H9 (cell line): ENCODE results near the gene PARP3. TPM values are rescaled to one million over a fixed set of nuclear protein-coding genes. Genes with fewer than 3 reads are reported as not detected.

Source experiments
- DNase-seq: peaks from one replicate; pipeline ENCODE4 v3.0.0-alpha.2; 2017
- H2AFZ ChIP-seq: one replicate; pipeline ENCODE4 v1.6.1; 2013; ENCODE audit warnings: mild to moderate bottlenecking, low read length, control low read depth, moderate library complexity
- H2AK5ac ChIP-seq: 2 replicates; pipeline ENCODE4 v1.6.1; 2013; ENCODE audit warnings: low read length, control low read depth, mixed read lengths; ENCODE audit not compliant: insufficient read length
- H2BK120ac ChIP-seq: one replicate; pipeline ENCODE4 v1.6.1; 2013; ENCODE audit warnings: low read depth, mild to moderate bottlenecking, low read length, control low read depth, inconsistent platforms; ENCODE audit not compliant: poor library complexity, severe bottlenecking
- H2BK12ac ChIP-seq: 2 replicates; pipeline ENCODE4 v1.6.1; 2013; ENCODE audit warnings: low read length, control low read depth, mixed read lengths, low read depth; ENCODE audit not compliant: insufficient read length
- H2BK15ac ChIP-seq: 2 replicates; pipeline ENCODE4 v1.6.1; 2013; ENCODE audit warnings: low read depth, low read length, control low read depth
- H2BK20ac ChIP-seq: one replicate; pipeline ENCODE4 v1.6.1; 2013; ENCODE audit warnings: low read depth, mild to moderate bottlenecking, low read length, control low read depth, inconsistent platforms; ENCODE audit not compliant: poor library complexity, severe bottlenecking
- H2BK5ac ChIP-seq: 2 replicates; pipeline ENCODE4 v1.6.1; 2013; ENCODE audit warnings: low read length, control low read depth, mixed read lengths; ENCODE audit not compliant: insufficient read length
- H3K14ac ChIP-seq: 2 replicates; pipeline ENCODE4 v1.6.1; 2013; ENCODE audit warnings: low read length, control low read depth; ENCODE audit not compliant: insufficient read depth
- H3K18ac ChIP-seq: 2 replicates; pipeline ENCODE4 v1.6.1; 2013; ENCODE audit warnings: low read depth, mild to moderate bottlenecking, mixed read lengths, low read length, control low read depth; ENCODE audit not compliant: insufficient read length
- H3K23ac ChIP-seq: 2 replicates; pipeline ENCODE4 v1.6.1; 2013; ENCODE audit warnings: low read length, control low read depth, mixed read lengths, low read depth; ENCODE audit not compliant: insufficient read length
- H3K23me2 ChIP-seq: 2 replicates; pipeline ENCODE4 v1.6.1; 2013; ENCODE audit warnings: low read depth, mild to moderate bottlenecking, mixed read lengths, low read length, control low read depth; ENCODE audit not compliant: insufficient read length, poor library complexity, severe bottlenecking
- H3K27ac ChIP-seq: 2 replicates; pipeline ENCODE4 v1.5.1; 2013; ENCODE audit warnings: low read length, control low read depth, mixed read lengths, low read depth; ENCODE audit not compliant: insufficient read length
- H3K27me3 ChIP-seq: 2 replicates; pipeline ENCODE4 v1.6.1; 2013; ENCODE audit warnings: low read length, control low read depth, inconsistent platforms; ENCODE audit not compliant: insufficient read depth
- H3K4ac ChIP-seq: 2 replicates; pipeline ENCODE4 v1.6.1; 2013; ENCODE audit warnings: low read depth, mild to moderate bottlenecking, control low read depth, inconsistent platforms, low read length, moderate library complexity
- H3K4me1 ChIP-seq: 2 replicates; pipeline ENCODE4 v1.6.1; 2013; ENCODE audit warnings: low read length, control low read depth, inconsistent platforms; ENCODE audit not compliant: insufficient read depth
- H3K4me2 ChIP-seq: 2 replicates; pipeline ENCODE4 v1.6.1; 2013; ENCODE audit warnings: low read length, control low read depth, mixed read lengths; ENCODE audit not compliant: insufficient read length, insufficient read depth
- H3K56ac ChIP-seq: 2 replicates; pipeline ENCODE4 v1.6.1; 2013; ENCODE audit warnings: low read depth, mild to moderate bottlenecking, mixed read lengths, low read length, control low read depth; ENCODE audit not compliant: insufficient read length
- H3K79me1 ChIP-seq: 2 replicates; pipeline ENCODE4 v1.6.1; 2013; ENCODE audit warnings: low read depth, mild to moderate bottlenecking, moderate library complexity, low read length, control low read depth, inconsistent platforms; ENCODE audit not compliant: insufficient read depth, poor library complexity, severe bottlenecking
- H3K79me2 ChIP-seq: 2 replicates; pipeline ENCODE4 v1.6.1; 2013; ENCODE audit warnings: low read length, control low read depth, inconsistent platforms; ENCODE audit not compliant: insufficient read depth
- H3K9ac ChIP-seq: 2 replicates; pipeline ENCODE4 v1.6.1; 2013; ENCODE audit warnings: low read length, control low read depth, mixed read lengths; ENCODE audit not compliant: insufficient read length; ENCODE audit errors: extremely low read depth
- H3K9me3 ChIP-seq: one replicate; pipeline ENCODE4 v1.6.1; 2013; ENCODE audit warnings: low read depth, low read length, inconsistent platforms; ENCODE audit not compliant: control insufficient read depth
- H3T11ph ChIP-seq: one replicate; pipeline ENCODE4 v1.6.1; 2013; ENCODE audit warnings: mild to moderate bottlenecking, low read length, control low read depth, inconsistent platforms
- H4K20me1 ChIP-seq: one replicate; pipeline ENCODE4 v1.6.1; 2013; ENCODE audit not compliant: control insufficient read depth, insufficient read length, insufficient read depth
- H4K5ac ChIP-seq: 2 replicates; pipeline ENCODE4 v1.6.1; 2013; ENCODE audit warnings: low read depth, mild to moderate bottlenecking, mixed read lengths, low read length, control low read depth; ENCODE audit not compliant: insufficient read length
- H4K8ac ChIP-seq: replicated peaks from 2 replicates; pipeline ENCODE4 v1.6.1; 2013; ENCODE audit warnings: low read length, control low read depth, mixed read lengths, low read depth; ENCODE audit not compliant: insufficient read length
- H4K91ac ChIP-seq: 2 replicates; pipeline ENCODE4 v1.6.1; 2013; ENCODE audit warnings: low read depth, mild to moderate bottlenecking, moderate library complexity, mixed read lengths, low read length, control low read depth; ENCODE audit not compliant: insufficient read length
- H3K27ac Mint-ChIP-seq, 3 experiments: 2 replicates in 2 of 3; 3 replicates in 1 of 3; pipeline ENCODE4 v1.8.0; 2020 to 2021; ENCODE audit warnings: mixed read lengths in 3 of 3, mild to moderate bottlenecking in 1 of 3, moderate library complexity in 1 of 3
- H3K27me3 Mint-ChIP-seq: 2 replicates; pipeline ENCODE4 v1.8.0; 2021; ENCODE audit warnings: low read depth, mild to moderate bottlenecking, moderate library complexity, mixed read lengths
- H3K36me3 Mint-ChIP-seq, 3 experiments: 2 replicates in 2 of 3; 3 replicates in 1 of 3; pipeline ENCODE4 v1.8.0; 2020 to 2021; ENCODE audit warnings: low read depth in 3 of 3, mixed read lengths in 3 of 3; ENCODE audit not compliant: insufficient read depth in 1 of 3
- H3K4me1 Mint-ChIP-seq, 2 experiments: 2 replicates each; pipeline ENCODE4 v1.8.0; 2020; ENCODE audit warnings: mixed read lengths in 2 of 2
- H3K4me3 Mint-ChIP-seq, 2 experiments: 2 replicates in 1 of 2; 3 replicates in 1 of 2; pipeline ENCODE4 v1.8.0; 2020 to 2021; ENCODE audit warnings: mild to moderate bottlenecking in 2 of 2, mixed read lengths in 2 of 2, moderate library complexity in 1 of 2
- H3K9me3 Mint-ChIP-seq, 2 experiments: 2 replicates in 1 of 2; 3 replicates in 1 of 2; pipeline ENCODE4 v1.8.0; 2020; ENCODE audit warnings: mild to moderate bottlenecking in 2 of 2, mixed read lengths in 2 of 2, moderate library complexity in 1 of 2
- WGBS: extraction: QIAGEN DNeasy Blood & Tissue Kit; methylation state at CpG from one replicate; pipeline ENCODE4 v1.1.7; 2013; ENCODE audit warnings: missing lambda C conversion rate, low lambda C conversion rate, mixed read lengths; ENCODE audit not compliant: insufficient read length; ENCODE audit errors: extremely low coverage; 5-methylcytosine and 5-hydroxymethylcytosine counted together
- total RNA-seq: library from RNA; stranded (reverse); gene quantifications from 2 replicates; pipeline ENCODE4 v1.2.1, GENCODE V29; 2021
- TF ChIP-seq, protein P1 (sequence below): fragments of 200-600 bp; sonication (generic); conservative IDR thresholded peaks from 3 replicates; pipeline ENCODE4 v1.8.0; 2021; ENCODE audit warnings: antibody characterized with exemption, mild to moderate bottlenecking

The PARP3 gene
- total RNA-seq, 1 experiment from 2014 or later, result 1.3 TPM

DNA sequence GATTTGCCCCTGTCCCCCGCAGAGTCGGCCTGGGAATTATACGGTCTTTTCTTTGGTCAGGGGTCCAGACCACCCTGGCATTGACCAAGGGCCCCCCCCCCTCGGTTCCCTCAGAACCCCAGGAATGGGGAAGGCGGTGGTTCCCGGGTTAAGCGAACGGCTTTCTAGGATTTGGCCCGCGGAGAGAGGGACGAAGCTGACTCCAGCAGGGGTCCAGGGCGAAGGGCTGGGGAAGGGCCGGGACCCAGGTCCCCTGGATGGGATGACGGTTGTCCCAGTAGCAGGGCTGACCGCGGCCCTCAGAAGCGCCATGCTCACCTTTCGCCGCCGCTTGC, 733 bp upstream of the PARP3 start:
- H3K9ac ChIP-seq, result peak overlapping the region; percentile 65
- H3K79me2 ChIP-seq, result peaks cover 10% of the 10 kb centered on the region
- H3K23me2 ChIP-seq, result peaks cover 16% of the 10 kb centered on the region
- TF ChIP-seq, protein P1, sequence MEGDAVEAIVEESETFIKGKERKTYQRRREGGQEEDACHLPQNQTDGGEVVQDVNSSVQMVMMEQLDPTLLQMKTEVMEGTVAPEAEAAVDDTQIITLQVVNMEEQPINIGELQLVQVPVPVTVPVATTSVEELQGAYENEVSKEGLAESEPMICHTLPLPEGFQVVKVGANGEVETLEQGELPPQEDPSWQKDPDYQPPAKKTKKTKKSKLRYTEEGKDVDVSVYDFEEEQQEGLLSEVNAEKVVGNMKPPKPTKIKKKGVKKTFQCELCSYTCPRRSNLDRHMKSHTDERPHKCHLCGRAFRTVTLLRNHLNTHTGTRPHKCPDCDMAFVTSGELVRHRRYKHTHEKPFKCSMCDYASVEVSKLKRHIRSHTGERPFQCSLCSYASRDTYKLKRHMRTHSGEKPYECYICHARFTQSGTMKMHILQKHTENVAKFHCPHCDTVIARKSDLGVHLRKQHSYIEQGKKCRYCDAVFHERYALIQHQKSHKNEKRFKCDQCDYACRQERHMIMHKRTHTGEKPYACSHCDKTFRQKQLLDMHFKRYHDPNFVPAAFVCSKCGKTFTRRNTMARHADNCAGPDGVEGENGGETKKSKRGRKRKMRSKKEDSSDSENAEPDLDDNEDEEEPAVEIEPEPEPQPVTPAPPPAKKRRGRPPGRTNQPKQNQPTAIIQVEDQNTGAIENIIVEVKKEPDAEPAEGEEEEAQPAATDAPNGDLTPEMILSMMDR, result no peak
- peaks cover 17 to 18% of the 10 kb centered on the region in 2 experiments for H3K4me1 Mint-ChIP-seq
- H3K27me3 Mint-ChIP-seq, result peaks cover 38% of the 10 kb centered on the region
- no peak overlapping the region for H2BK5ac ChIP-seq
- no peak overlapping the region for H3K4ac ChIP-seq
- H2BK15ac ChIP-seq, result no peak overlapping the region
- H3K18ac ChIP-seq, result no peak overlapping the region
- H3K4me3 Mint-ChIP-seq, result peak overlapping the region; percentile 87 to 93
- no peak overlapping the region for H3K23ac ChIP-seq
- no peak overlapping the region for H3K14ac ChIP-seq
- no peak overlapping the region for H2BK120ac ChIP-seq
- H2BK20ac ChIP-seq, result no peak overlapping the region
- H2BK12ac ChIP-seq, result no peak overlapping the region
- H3K27ac Mint-ChIP-seq, result peak overlapping the region in 2 of 3 experiments; percentile 17 to 19; a peak in 1 of 7 replicates
- no peaks in the 10 kb centered on the region for H4K20me1 ChIP-seq
- H2AFZ ChIP-seq, result no peak overlapping the region
- no peak for DNase-seq
- H3K9me3 Mint-ChIP-seq, result no peaks in the 10 kb centered on the region; a peak in 1 of 5 replicates
- peak overlapping the region; percentile 87 for H3K4me2 ChIP-seq
- H4K8ac ChIP-seq, result no peak overlapping the region
- no peak overlapping the region for H3K27ac ChIP-seq
- H3K9me3 ChIP-seq, result no peaks in the 10 kb centered on the region
- H4K5ac ChIP-seq, result no peak overlapping the region
- H3T11ph ChIP-seq, result no peak overlapping the region
- H3K27me3 ChIP-seq, result no peaks in the 10 kb centered on the region
- 0 out of 2 replicates have a peak, but pooled peaks cover 2% of the 10 kb centered on the region for H3K4me1 ChIP-seq
- H3K36me3 Mint-ChIP-seq, result peaks cover 27 to 41% (median 38%) of the 10 kb centered on the region in 3 experiments; a peak in 6 of 7 replicates
- no CpG with 5 or more reads among the region's 20 CpGs for WGBS
- H3K79me1 ChIP-seq, result peaks cover 14% of the 10 kb centered on the region
- H4K91ac ChIP-seq, result no peak overlapping the region
- H3K56ac ChIP-seq, result no peak overlapping the region
- no peak overlapping the region for H2AK5ac ChIP-seq
